OCI-LY3 (cell line): ENCODE data around the gene PLEKHA6.

Source experiments
- EZH2phosphoT487 ChIP-seq: fragments of 200-600 bp; shearing (Covaris generic); IDR thresholded peaks from 2 replicates; pipeline ENCODE4 v1.6.1; 2018; ENCODE audit warnings: antibody characterized with exemption, mixed run types, low read depth
- TF ChIP-seq, protein P1 (sequence below): fragments of 200-600, 300-600 bp; sonication (generic); IDR thresholded peaks from 2 replicates; pipeline ENCODE4 v1.5.1; 2014; ENCODE audit warnings: antibody characterized with exemption, low read length, low read depth

DNA sequence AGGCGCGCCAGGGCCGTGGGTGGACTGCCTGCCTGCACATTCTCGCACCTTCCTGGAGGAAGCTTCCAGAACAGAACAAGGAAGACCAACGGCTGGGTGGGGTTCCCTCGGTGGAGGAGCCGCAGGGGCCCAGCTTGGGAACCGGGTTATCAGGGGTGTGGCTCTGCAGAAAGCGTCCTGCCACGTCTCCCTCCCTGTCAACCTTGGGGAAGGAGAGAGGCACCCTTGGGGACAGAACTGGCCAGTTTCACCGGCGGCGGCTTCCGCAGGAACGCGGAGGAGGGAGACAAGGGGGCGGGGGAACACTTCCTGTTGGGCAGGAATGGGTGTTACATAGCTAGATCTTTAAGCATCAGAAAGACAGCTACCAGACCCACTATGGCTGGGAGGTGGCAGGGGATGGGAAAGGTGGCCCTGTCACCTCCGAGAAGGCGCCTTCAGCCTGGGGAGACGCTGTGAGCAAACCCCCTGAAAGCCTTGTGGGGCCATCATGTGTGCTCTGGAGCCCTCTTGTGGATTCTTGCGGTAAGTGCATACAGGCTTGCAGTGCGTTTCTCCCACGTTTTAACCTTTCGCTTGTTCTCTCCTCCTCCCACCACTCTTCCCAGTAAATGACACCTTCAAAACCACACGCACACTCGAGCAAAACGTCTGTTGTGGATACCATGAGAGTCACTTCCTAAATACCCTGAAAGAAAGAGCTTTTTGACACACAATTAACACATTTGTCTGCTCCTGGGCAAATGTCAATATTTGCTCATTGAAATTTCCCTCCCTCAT lies 3.8 kb upstream of the PLEKHA6 start:
- TF ChIP-seq, protein P1, sequence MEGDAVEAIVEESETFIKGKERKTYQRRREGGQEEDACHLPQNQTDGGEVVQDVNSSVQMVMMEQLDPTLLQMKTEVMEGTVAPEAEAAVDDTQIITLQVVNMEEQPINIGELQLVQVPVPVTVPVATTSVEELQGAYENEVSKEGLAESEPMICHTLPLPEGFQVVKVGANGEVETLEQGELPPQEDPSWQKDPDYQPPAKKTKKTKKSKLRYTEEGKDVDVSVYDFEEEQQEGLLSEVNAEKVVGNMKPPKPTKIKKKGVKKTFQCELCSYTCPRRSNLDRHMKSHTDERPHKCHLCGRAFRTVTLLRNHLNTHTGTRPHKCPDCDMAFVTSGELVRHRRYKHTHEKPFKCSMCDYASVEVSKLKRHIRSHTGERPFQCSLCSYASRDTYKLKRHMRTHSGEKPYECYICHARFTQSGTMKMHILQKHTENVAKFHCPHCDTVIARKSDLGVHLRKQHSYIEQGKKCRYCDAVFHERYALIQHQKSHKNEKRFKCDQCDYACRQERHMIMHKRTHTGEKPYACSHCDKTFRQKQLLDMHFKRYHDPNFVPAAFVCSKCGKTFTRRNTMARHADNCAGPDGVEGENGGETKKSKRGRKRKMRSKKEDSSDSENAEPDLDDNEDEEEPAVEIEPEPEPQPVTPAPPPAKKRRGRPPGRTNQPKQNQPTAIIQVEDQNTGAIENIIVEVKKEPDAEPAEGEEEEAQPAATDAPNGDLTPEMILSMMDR, result peak; percentile 99
- TF ChIP-seq EZH2phosphoT487, result no peak
